IPS-18c (cell line): ENCODE measurements around the gene MANF.
"Not testable (repeated sequence)": the region's sequence is repeated elsewhere in the genome, so short reads cannot be mapped to it uniquely, and the experiment has no call there.

ENCODE experiments used
- H3K4me3 ChIP-seq: 2 replicates; pipeline ENCODE4 v1.7.0; 2013; ENCODE audit warnings: low read depth, mild to moderate bottlenecking, low read length, moderate library complexity; ENCODE audit not compliant: insufficient read depth
- H3K9me3 ChIP-seq: one replicate; pipeline ENCODE4 v1.6.1; 2013; ENCODE audit warnings: mild to moderate bottlenecking, low read length, moderate library complexity; ENCODE audit not compliant: control insufficient read depth, insufficient read depth

Gene MANF

GRCh38 chr3:51361746-51362145 lies 23.3 kb upstream of the MANF start:
- Histone ChIP-seq H3K9me3 (no peaks in the 10 kb centered on the region), H3K4me3 (no peak overlapping the region)

- Histone ChIP-seq H3K4me3 (no peak overlapping the region), H3K9me3 (no peaks in the 10 kb centered on the region)
Measured at GRCh38 chr3:51362476-51362875, 22.6 kb upstream of the MANF start.

- not testable (repeated sequence) for H3K4me3 ChIP-seq, H3K9me3 ChIP-seq
Measured at GRCh38 chr3:51368276-51368675, 16.8 kb upstream of the MANF start.

GRCh38 chr3:51371943-51372557 lies 13.0 kb upstream of the MANF start:
- H3K4me3 ChIP-seq = no peak overlapping the region
- peaks cover 4% of the 10 kb centered on the region for H3K9me3 ChIP-seq

GRCh38 chr3:51373658-51374421 lies 11.3 kb upstream of the MANF start:
- H3K4me3 ChIP-seq = no peak overlapping the region
- no peaks in the 10 kb centered on the region for H3K9me3 ChIP-seq

- H3K4me3 ChIP-seq = no peak overlapping the region
Measured at GRCh38 chr3:51374456-51374855, 10.6 kb upstream of the MANF start.

GRCh38 chr3:51375136-51375535 lies 10.0 kb upstream of the MANF start:
- Histone ChIP-seq H3K9me3 (no peaks in the 10 kb centered on the region), H3K4me3 (no peak overlapping the region)

More at GRCh38 chr3:51374456-51374855, 10.6 kb upstream of the MANF start:
- H3K9me3 ChIP-seq = no peaks in the 10 kb centered on the region

- H3K4me3 ChIP-seq = no peak overlapping the region
- H3K9me3 ChIP-seq = no peaks in the 10 kb centered on the region
Measured at GRCh38 chr3:51375571-51375970, 9.5 kb upstream of the MANF start.

GRCh38 chr3:51378065-51378464 lies 7.0 kb upstream of the MANF start:
- Histone ChIP-seq H3K9me3 (no peaks in the 10 kb centered on the region), H3K4me3 (no peak overlapping the region)

- H3K4me3 ChIP-seq = no peak overlapping the region
- no peaks in the 10 kb centered on the region for H3K9me3 ChIP-seq
Measured at GRCh38 chr3:51378726-51379125, 6.4 kb upstream of the MANF start.

- no peaks in the 10 kb centered on the region for H3K9me3 ChIP-seq
- no peak overlapping the region for H3K4me3 ChIP-seq
Measured at GRCh38 chr3:51379301-51379700, 5.8 kb upstream of the MANF start.

GRCh38 chr3:51379746-51380455 lies 5.2 kb upstream of the MANF start:
- H3K4me3 ChIP-seq = no peak overlapping the region
- no peaks in the 10 kb centered on the region for H3K9me3 ChIP-seq

- Histone ChIP-seq H3K9me3 (no peaks in the 10 kb centered on the region), H3K4me3 (no peak overlapping the region)
Measured at GRCh38 chr3:51380601-51381332, 4.3 kb upstream of the MANF start.

GRCh38 chr3:51381333-51381705 lies 3.8 kb upstream of the MANF start:
- no peaks in the 10 kb centered on the region for H3K9me3 ChIP-seq
- no peak overlapping the region for H3K4me3 ChIP-seq

GRCh38 chr3:51382076-51382745 lies 2.9 kb upstream of the MANF start:
- Histone ChIP-seq H3K9me3 (no peaks in the 10 kb centered on the region), H3K4me3 (no peak overlapping the region)

- Histone ChIP-seq H3K9me3 (no peaks in the 10 kb centered on the region), H3K4me3 (no peak overlapping the region; the same call in 1 of the 2 replicates)
Measured at GRCh38 chr3:51382947-51383578, 2.0 kb upstream of the MANF start.
